Esophagus muscularis mucosa (tissue), 3 donors: ENCODE measurements around the gene CBS.
"Not testable (repeated sequence)": the region's sequence is repeated elsewhere in the genome, so short reads cannot be mapped to it uniquely, and the experiment has no call there.

Experiments
- POLR2AphosphoS5 ChIP-seq, 2 donors: sonication (generic); formaldehyde crosslinking; IDR thresholded peaks; one replicate each; pipeline ENCODE4 v1.6.1; 2017; ENCODE audit warnings: antibody characterized with exemption in 2 of 2
- TF ChIP-seq, protein P1 (sequence below), 3 experiments: fragments of 200-600 bp in 2 of 3; fragments of 450-650 bp in 1 of 3; sonication (generic) in 2 of 3; IDR thresholded peaks; one replicate each; pipeline ENCODE4 v1.5.1; 2017 to 2019; ENCODE audit warnings: antibody characterized with exemption in 3 of 3, mild to moderate bottlenecking in 2 of 3, moderate library complexity in 1 of 3

DNA sequence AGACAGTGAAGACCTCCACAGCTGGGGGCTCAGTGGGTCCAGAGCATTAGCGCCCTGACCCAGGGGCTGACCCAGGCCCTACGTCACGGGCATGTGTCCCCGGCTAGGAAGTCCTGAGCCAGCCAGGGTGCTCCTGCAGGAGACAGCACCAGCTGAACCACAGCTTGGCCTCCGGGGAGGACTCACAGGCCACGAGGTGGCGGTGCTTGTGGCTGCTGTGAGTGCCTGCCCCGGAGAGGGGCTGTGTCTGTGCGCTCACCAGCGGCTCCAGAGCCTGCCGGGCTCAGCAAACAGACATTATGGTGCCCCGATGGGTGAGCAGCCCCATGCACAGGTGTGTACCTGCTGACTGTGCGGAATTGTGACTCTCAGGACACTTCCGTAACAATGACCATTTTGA, 31.1 kb downstream of the CBS start:
- TF ChIP-seq, protein P1, sequence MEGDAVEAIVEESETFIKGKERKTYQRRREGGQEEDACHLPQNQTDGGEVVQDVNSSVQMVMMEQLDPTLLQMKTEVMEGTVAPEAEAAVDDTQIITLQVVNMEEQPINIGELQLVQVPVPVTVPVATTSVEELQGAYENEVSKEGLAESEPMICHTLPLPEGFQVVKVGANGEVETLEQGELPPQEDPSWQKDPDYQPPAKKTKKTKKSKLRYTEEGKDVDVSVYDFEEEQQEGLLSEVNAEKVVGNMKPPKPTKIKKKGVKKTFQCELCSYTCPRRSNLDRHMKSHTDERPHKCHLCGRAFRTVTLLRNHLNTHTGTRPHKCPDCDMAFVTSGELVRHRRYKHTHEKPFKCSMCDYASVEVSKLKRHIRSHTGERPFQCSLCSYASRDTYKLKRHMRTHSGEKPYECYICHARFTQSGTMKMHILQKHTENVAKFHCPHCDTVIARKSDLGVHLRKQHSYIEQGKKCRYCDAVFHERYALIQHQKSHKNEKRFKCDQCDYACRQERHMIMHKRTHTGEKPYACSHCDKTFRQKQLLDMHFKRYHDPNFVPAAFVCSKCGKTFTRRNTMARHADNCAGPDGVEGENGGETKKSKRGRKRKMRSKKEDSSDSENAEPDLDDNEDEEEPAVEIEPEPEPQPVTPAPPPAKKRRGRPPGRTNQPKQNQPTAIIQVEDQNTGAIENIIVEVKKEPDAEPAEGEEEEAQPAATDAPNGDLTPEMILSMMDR (IDR thresholded peaks at IDR 0.05): not testable (repeated sequence)
- TF ChIP-seq POLR2AphosphoS5 (IDR thresholded peaks at IDR 0.05): not testable (repeated sequence)
